Neural progenitor cell (in vitro differentiated cells): Measurements from ENCODE around the gene ZNF77. TPM values are rescaled to one million over a fixed set of nuclear protein-coding genes. Genes with fewer than 3 reads are reported as not detected.
"Not testable (repeated sequence)": the region's sequence is repeated elsewhere in the genome, so short reads cannot be mapped to it uniquely, and the experiment has no call there.

ENCODE experiments used
- DNase-seq: peaks from one replicate; pipeline ENCODE4 v3.0.0-alpha.2; 2016; ENCODE audit warnings: low spot score
- H2AFZ ChIP-seq: fragments of 200-600 bp; sonication (generic); replicated peaks from 2 replicates; pipeline ENCODE4 v1.6.1; 2016; ENCODE audit warnings: antibody characterized with exemption
- H3F3A ChIP-seq: fragments of 200-600 bp; sonication (generic); 2 replicates; pipeline ENCODE4 v1.6.1; 2016; ENCODE audit warnings: antibody characterized with exemption, low read depth
- H3K27ac ChIP-seq: fragments of 200-600 bp; sonication (generic); 2 replicates; pipeline ENCODE4 v1.5.1; 2016; ENCODE audit warnings: mild to moderate bottlenecking
- H3K27me3 ChIP-seq: fragments of 200-600 bp; sonication (generic); 2 replicates; pipeline ENCODE4 v1.6.1; 2016; ENCODE audit warnings: mild to moderate bottlenecking, moderate library complexity
- H3K36me3 ChIP-seq: fragments of 200-600 bp; sonication (generic); 2 replicates; pipeline ENCODE4 v1.5.1; 2016
- H3K4me1 ChIP-seq: fragments of 200-600 bp; sonication (generic); 2 replicates; pipeline ENCODE4 v1.6.1; 2016; ENCODE audit warnings: mixed run types
- H3K4me2 ChIP-seq: fragments of 200-600 bp; sonication (generic); 2 replicates; pipeline ENCODE4 v1.6.1; 2016
- H3K4me3 ChIP-seq: fragments of 200-600 bp; sonication (generic); 2 replicates; pipeline ENCODE4 v1.5.1; 2016
- H3K79me2 ChIP-seq: fragments of 200-600 bp; sonication (generic); 2 replicates; pipeline ENCODE4 v1.6.1; 2016; ENCODE audit warnings: low read depth
- H3K9ac ChIP-seq: fragments of 200-600 bp; sonication (generic); 2 replicates; pipeline ENCODE4 v1.6.1; 2016
- H3K9me3 ChIP-seq: fragments of 200-600 bp; sonication (generic); 2 replicates; pipeline ENCODE4 v1.5.1; 2016; ENCODE audit warnings: low read depth
- H4K20me1 ChIP-seq: fragments of 200-600 bp; sonication (generic); 2 replicates; pipeline ENCODE4 v1.6.1; 2016; ENCODE audit warnings: low read depth
- H3K27ac Mint-ChIP-seq: 3 replicates; pipeline ENCODE4 v1.8.0; 2021; ENCODE audit warnings: mixed read lengths
- H3K27me3 Mint-ChIP-seq: 2 replicates; pipeline ENCODE4 v1.8.0; 2022; ENCODE audit warnings: low read depth, mild to moderate bottlenecking, inconsistent platforms, moderate library complexity, mixed read lengths; ENCODE audit not compliant: insufficient read depth
- H3K36me3 Mint-ChIP-seq: 3 replicates; pipeline ENCODE4 v1.8.0; 2021; ENCODE audit warnings: mixed read lengths
- H3K4me1 Mint-ChIP-seq: 3 replicates; pipeline ENCODE4 v1.8.0; 2021; ENCODE audit warnings: mixed read lengths
- H3K4me3 Mint-ChIP-seq: 3 replicates; pipeline ENCODE4 v1.8.0; 2021; ENCODE audit warnings: mild to moderate bottlenecking, moderate library complexity, mixed read lengths
- H3K9me3 Mint-ChIP-seq: 3 replicates; pipeline ENCODE4 v1.8.0; 2020; ENCODE audit warnings: mixed read lengths
- CTCF ChIP-seq: fragments of 200-600 bp; sonication (generic); IDR thresholded peaks from 2 replicates; pipeline ENCODE4 v1.5.1; 2017; ENCODE audit warnings: antibody characterized with exemption, mild to moderate bottlenecking
- EZH2 ChIP-seq: fragments of 200-600 bp; sonication (generic); IDR thresholded peaks from 2 replicates; pipeline ENCODE4 v1.6.1; 2017; ENCODE audit warnings: antibody characterized with exemption, mild to moderate bottlenecking, moderate library complexity
- EZH2phosphoT487 ChIP-seq: fragments of 200-600 bp; sonication (generic); IDR thresholded peaks from 2 replicates; pipeline ENCODE4 v1.6.1; 2017; ENCODE audit warnings: antibody characterized with exemption
- total RNA-seq: library from RNA; depleted of rRNA; stranded (reverse); fragments of >200 nt; gene quantifications from 2 replicates; pipeline ENCODE4 v1.2.3, GENCODE V29; 2015; ENCODE audit warnings: low replicate concordance

ZNF77 gene
- total RNA-seq, 1 donor from 2014 or later = 6.5 TPM

- Histone ChIP-seq H2AFZ (no peak overlapping the region), H3K9ac (no peak overlapping the region), H3K4me1 (no peaks in the 10 kb centered on the region), H3K27ac (no peak overlapping the region), H3K36me3 (no peaks in the 10 kb centered on the region), H4K20me1 (no peaks in the 10 kb centered on the region), H3K4me2 (no peak overlapping the region), H3K79me2 (peaks cover 38% of the 10 kb centered on the region), H3K27me3 (no peaks in the 10 kb centered on the region), H3K4me3 (no peak overlapping the region), H3F3A (no peaks in the 10 kb centered on the region), H3K9me3 (no peaks in the 10 kb centered on the region)
- peaks cover 11% of the 10 kb centered on the region for H3K4me1 Mint-ChIP-seq
- no peak overlapping the region for H3K27ac Mint-ChIP-seq
- no peak for TF ChIP-seq CTCF
- TF ChIP-seq EZH2 = no peak
- TF ChIP-seq EZH2phosphoT487 = no peak
- no peak for DNase-seq
- peaks cover 8% of the 10 kb centered on the region for H3K36me3 Mint-ChIP-seq
- peaks cover 9% of the 10 kb centered on the region for H3K9me3 Mint-ChIP-seq
- H3K27me3 Mint-ChIP-seq = peaks cover 6% of the 10 kb centered on the region
- H3K4me3 Mint-ChIP-seq = no peak overlapping the region
These were observed 42.1 kb downstream of the ZNF77 start for GRCh38 chr19:2902590-2903218.

GRCh38 chr19:2900296-2901252 is 44.2 kb downstream of the ZNF77 start, which contains the start of gene ZNF57:
Gene ZNF57 (plus strand): TSS chr19:2900928. CDS start chr19:2901046, 118 bp downstream.
- Histone ChIP-seq H3K36me3 (no peaks in the 10 kb centered on the region), H2AFZ (peak within 1 kb of the TSS; percentile 94), H3K27me3 (no peaks in the 10 kb centered on the region), H3K27ac (no peak within 1 kb of the TSS), H3K9me3 (no peaks in the 10 kb centered on the region), H3F3A (no peaks in the 10 kb centered on the region), H3K79me2 (peaks cover 30% of the 10 kb centered on the region), H4K20me1 (no peaks in the 10 kb centered on the region), H3K4me2 (peak within 1 kb of the TSS; percentile 80), H3K4me3 (peak within 1 kb of the TSS; percentile 59), H3K9ac (peak within 1 kb of the TSS; percentile 58), H3K4me1 (no peaks in the 10 kb centered on the region)
- peak within 1 kb of the TSS; percentile 90 for H3K27ac Mint-ChIP-seq
- H3K9me3 Mint-ChIP-seq = peaks cover 17% of the 10 kb centered on the region
- peak; percentile 100 for DNase-seq
- TF ChIP-seq EZH2 (no peak), EZH2phosphoT487 (no peak), CTCF (no peak)
- H3K27me3 Mint-ChIP-seq = peaks cover 3% of the 10 kb centered on the region
- peak within 1 kb of the TSS; percentile 98 for H3K4me3 Mint-ChIP-seq
- peaks cover 11% of the 10 kb centered on the region for H3K4me1 Mint-ChIP-seq
- H3K36me3 Mint-ChIP-seq = no peaks in the 10 kb centered on the region

- Histone ChIP-seq H3K4me2 (no peak overlapping the region), H3K4me3 (no peak overlapping the region), H3K9ac (no peak overlapping the region), H3K27me3 (no peaks in the 10 kb centered on the region), H3K4me1 (no peaks in the 10 kb centered on the region), H4K20me1 (no peaks in the 10 kb centered on the region), H3K9me3 (no peaks in the 10 kb centered on the region), H3K36me3 (no peaks in the 10 kb centered on the region), H2AFZ (no peak overlapping the region), H3K27ac (no peak overlapping the region), H3F3A (no peaks in the 10 kb centered on the region), H3K79me2 (peaks cover 6% of the 10 kb centered on the region)
- Mint-ChIP-seq H3K27me3 (peaks cover 4% of the 10 kb centered on the region), H3K9me3 (peaks cover 26% of the 10 kb centered on the region), H3K4me1 (peaks cover 2% of the 10 kb centered on the region), H3K27ac (no peak overlapping the region), H3K36me3 (no peaks in the 10 kb centered on the region), H3K4me3 (no peak overlapping the region)
- TF ChIP-seq EZH2phosphoT487 (no peak), CTCF (no peak), EZH2 (no peak)
- no peak for DNase-seq
These were observed 48.1 kb downstream of the ZNF77 start for GRCh38 chr19:2896694-2897093.

- H3K4me3 ChIP-seq, H3K36me3 Mint-ChIP-seq, H3K27ac Mint-ChIP-seq, H3K4me1 ChIP-seq, H3K4me2 ChIP-seq, H3K27me3 ChIP-seq, DNase-seq, H3K36me3 ChIP-seq, H4K20me1 ChIP-seq, H3F3A ChIP-seq, H3K4me3 Mint-ChIP-seq, H2AFZ ChIP-seq, H3K9ac ChIP-seq, H3K27ac ChIP-seq, H3K27me3 Mint-ChIP-seq, H3K9me3 ChIP-seq, H3K4me1 Mint-ChIP-seq, H3K79me2 ChIP-seq: not testable (repeated sequence)
- H3K9me3 Mint-ChIP-seq = peaks cover 25% of the 10 kb centered on the region
These were observed 54.2 kb downstream of the ZNF77 start for GRCh38 chr19:2890531-2890930.
